Trophoblast cell (in vitro differentiated cells and primary cell): Measurements from ENCODE around the gene ATP9B.

Source experiments
- DNase-seq, 2 donors: peaks; one replicate each; pipeline ENCODE4 v3.0.0-alpha.2; 2016
- H2AFZ ChIP-seq: 2 replicates; pipeline ENCODE4 v1.6.1; 2013; ENCODE audit warnings: low read length, moderate library complexity, mild to moderate bottlenecking; ENCODE audit not compliant: insufficient read depth, poor library complexity
- H2AK5ac ChIP-seq: 2 replicates; pipeline ENCODE4 v1.6.1; 2013; ENCODE audit warnings: mild to moderate bottlenecking, low read length
- H2BK120ac ChIP-seq: 2 replicates; pipeline ENCODE4 v1.6.1; 2013; ENCODE audit warnings: low read length, mild to moderate bottlenecking, moderate library complexity; ENCODE audit not compliant: insufficient read depth, poor library complexity
- H2BK12ac ChIP-seq: 2 replicates; pipeline ENCODE4 v1.6.1; 2013; ENCODE audit warnings: mild to moderate bottlenecking, low read length, moderate library complexity
- H2BK5ac ChIP-seq: 2 replicates; pipeline ENCODE4 v1.6.1; 2013; ENCODE audit warnings: low read length, low read depth, moderate library complexity, mild to moderate bottlenecking; ENCODE audit not compliant: poor library complexity
- H3K14ac ChIP-seq: 2 replicates; pipeline ENCODE4 v1.6.1; 2013; ENCODE audit warnings: mild to moderate bottlenecking, low read length
- H3K18ac ChIP-seq: 2 replicates; pipeline ENCODE4 v1.6.1; 2013; ENCODE audit warnings: mild to moderate bottlenecking, low read length
- H3K23ac ChIP-seq: 2 replicates; pipeline ENCODE4 v1.6.1; 2013; ENCODE audit warnings: low read length
- H3K27ac ChIP-seq: 2 replicates; pipeline ENCODE4 v1.5.1; 2013; ENCODE audit warnings: low read depth, mild to moderate bottlenecking, inconsistent platforms, low read length, moderate library complexity
- H3K27me3 ChIP-seq: 2 replicates; pipeline ENCODE4 v1.6.1; 2013; ENCODE audit warnings: inconsistent platforms, mild to moderate bottlenecking, low read length, moderate library complexity; ENCODE audit not compliant: insufficient read depth
- H3K36me3 ChIP-seq, 2 experiments: 1 replicate in 1 of 2; 2 replicates in 1 of 2; pipeline ENCODE4 v1.6.1; 2013; ENCODE audit warnings: low read length in 2 of 2, mild to moderate bottlenecking in 2 of 2, moderate library complexity in 1 of 2; ENCODE audit not compliant: insufficient read depth in 2 of 2, control insufficient read depth in 1 of 2
- H3K4ac ChIP-seq: 2 replicates; pipeline ENCODE4 v1.6.1; 2013; ENCODE audit warnings: low read depth, mild to moderate bottlenecking, low read length, moderate library complexity
- H3K4me1 ChIP-seq, 2 experiments: 1 replicate in 1 of 2; 2 replicates in 1 of 2; pipeline ENCODE4 v1.6.1; 2013; ENCODE audit warnings: low read length in 2 of 2, mild to moderate bottlenecking in 2 of 2, moderate library complexity in 1 of 2; ENCODE audit not compliant: insufficient read depth in 2 of 2, control insufficient read depth in 1 of 2
- H3K4me2 ChIP-seq: 2 replicates; pipeline ENCODE4 v1.6.1; 2013; ENCODE audit warnings: inconsistent platforms, mild to moderate bottlenecking, low read length, moderate library complexity
- H3K4me3 ChIP-seq: 2 replicates; pipeline ENCODE4 v1.5.1; 2013; ENCODE audit warnings: mild to moderate bottlenecking, low read depth, low read length, inconsistent platforms
- H3K79me1 ChIP-seq: one replicate; pipeline ENCODE4 v1.6.1; 2013; ENCODE audit warnings: low read length
- H3K79me2 ChIP-seq: 2 replicates; pipeline ENCODE4 v1.6.1; 2013; ENCODE audit warnings: low read length, mild to moderate bottlenecking; ENCODE audit not compliant: control insufficient read depth, insufficient read depth, poor library complexity
- H3K9ac ChIP-seq: 2 replicates; pipeline ENCODE4 v1.6.1; 2013; ENCODE audit warnings: mild to moderate bottlenecking, low read length
- H3K9me3 ChIP-seq: 2 replicates; pipeline ENCODE4 v1.6.1; 2013; ENCODE audit warnings: low read depth, mild to moderate bottlenecking, control low read depth, inconsistent platforms, low read length; ENCODE audit not compliant: insufficient read depth
- H4K12ac ChIP-seq: 2 replicates; pipeline ENCODE4 v1.6.1; 2013; ENCODE audit warnings: low read depth, mild to moderate bottlenecking, low read length, moderate library complexity
- H4K8ac ChIP-seq: 2 replicates; pipeline ENCODE4 v1.6.1; 2013; ENCODE audit warnings: low read depth, mild to moderate bottlenecking, low read length, moderate library complexity
- H4K91ac ChIP-seq: one replicate; pipeline ENCODE4 v1.6.1; 2013; ENCODE audit warnings: low read depth, mild to moderate bottlenecking, low read length, moderate library complexity
- WGBS: extraction: QIAGEN DNeasy Blood & Tissue Kit; methylation state at CpG from one replicate; pipeline ENCODE4 v1.1.7; 2013; ENCODE audit warnings: missing lambda C conversion rate; ENCODE audit not compliant: insufficient read length, insufficient coverage; ENCODE audit errors: extremely low coverage; 5-methylcytosine and 5-hydroxymethylcytosine counted together

Gene ATP9B

DNA sequence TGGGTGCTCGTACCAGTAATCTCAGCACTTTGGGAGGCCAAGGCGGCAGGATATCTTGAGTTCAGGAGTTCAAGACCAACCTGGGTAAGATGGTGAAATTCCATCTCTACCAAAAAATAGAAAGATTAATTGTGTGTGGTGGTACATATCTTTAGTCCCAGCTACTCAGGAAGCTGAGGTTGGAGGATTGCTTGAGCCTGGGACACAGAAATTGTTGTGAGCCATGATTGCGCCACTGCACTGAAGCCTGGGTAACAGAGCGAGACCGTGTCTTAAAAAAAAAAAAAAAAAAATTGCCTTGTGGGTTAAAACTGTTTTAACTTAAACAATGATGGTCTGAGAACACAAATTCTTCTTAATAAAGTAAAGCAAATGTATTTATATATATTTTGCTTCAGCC lies 49.6 kb downstream of the ATP9B start:
- Histone ChIP-seq H3K4me1 (peaks cover 0 to 3% of the 10 kb centered on the region in 2 experiments), H4K91ac (no peak overlapping the region), H3K36me3 (no peaks in the 10 kb centered on the region), H4K8ac (no peak overlapping the region), H3K9ac (no peak overlapping the region), H2AK5ac (no peak overlapping the region), H3K79me1 (no peaks in the 10 kb centered on the region), H2BK5ac (no peak overlapping the region), H2BK12ac (no peak overlapping the region), H2BK120ac (no peak overlapping the region), H3K4ac (no peak overlapping the region), H3K14ac (no peak overlapping the region), H3K9me3 (no peaks in the 10 kb centered on the region), H3K27me3 (no peaks in the 10 kb centered on the region), H3K79me2 (no peaks in the 10 kb centered on the region), H3K4me3 (no peak overlapping the region), H3K18ac (no peak overlapping the region), H3K23ac (no peak overlapping the region), H2AFZ (no peak overlapping the region), H3K4me2 (no peak overlapping the region), H3K27ac (no peak overlapping the region), H4K12ac (no peak overlapping the region)
- no CpG with 5 or more reads among the region's 5 CpGs for WGBS
- DNase-seq, result no peak

DNA sequence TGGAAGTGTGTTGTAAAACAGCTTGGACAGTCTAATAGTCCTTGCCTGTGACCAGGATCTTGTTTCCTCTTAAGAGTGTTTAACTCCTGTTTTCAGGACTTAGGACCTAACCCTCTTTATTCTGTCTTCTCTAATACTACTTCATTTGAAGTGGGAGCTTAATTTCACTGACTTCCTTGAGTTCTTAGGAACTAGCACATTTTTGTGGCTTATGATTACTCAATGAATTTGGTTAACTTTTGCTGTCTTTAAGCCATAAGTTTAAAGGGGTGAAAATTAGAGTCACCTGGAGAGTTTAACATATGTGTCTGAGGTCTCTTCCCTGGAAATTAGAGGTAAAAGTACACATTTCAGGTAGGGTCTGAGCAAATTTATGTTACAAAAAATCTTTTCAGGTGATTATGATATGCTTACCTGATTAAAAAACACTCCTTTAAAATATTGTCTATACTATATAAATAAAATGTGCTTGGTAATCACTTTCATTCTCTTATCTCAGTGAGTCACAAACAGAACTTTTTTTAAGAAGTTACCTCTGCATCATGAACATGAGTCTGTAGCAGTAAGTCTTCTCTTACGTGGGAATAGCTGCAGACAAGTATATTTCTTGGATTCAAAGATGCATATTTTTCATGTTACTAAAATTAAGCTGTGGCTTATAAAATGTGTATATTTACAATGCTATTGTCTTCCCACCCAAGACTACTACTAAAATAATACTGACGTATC lies 52.7 kb downstream of the ATP9B start:
- no peak for DNase-seq
- Histone ChIP-seq H3K4me2 (no peak overlapping the region), H2BK12ac (no peak overlapping the region), H3K36me3 (no peaks in the 10 kb centered on the region), H3K27ac (no peak overlapping the region), H3K9me3 (no peaks in the 10 kb centered on the region), H3K27me3 (no peaks in the 10 kb centered on the region), H2BK120ac (no peak overlapping the region), H3K4me3 (no peak overlapping the region), H2AK5ac (no peak overlapping the region), H2AFZ (no peak overlapping the region), H3K18ac (no peak overlapping the region), H3K4ac (no peak overlapping the region), H3K79me2 (no peaks in the 10 kb centered on the region), H4K12ac (no peak overlapping the region), H3K23ac (no peak overlapping the region), H4K8ac (no peak overlapping the region), H3K14ac (no peak overlapping the region), H3K79me1 (no peaks in the 10 kb centered on the region), H3K4me1 (peaks cover 0 to 3% of the 10 kb centered on the region in 2 experiments), H2BK5ac (no peak overlapping the region), H4K91ac (no peak overlapping the region), H3K9ac (no peak overlapping the region)
- WGBS, result no CpG with 5 or more reads among the region's 2 CpGs

DNA sequence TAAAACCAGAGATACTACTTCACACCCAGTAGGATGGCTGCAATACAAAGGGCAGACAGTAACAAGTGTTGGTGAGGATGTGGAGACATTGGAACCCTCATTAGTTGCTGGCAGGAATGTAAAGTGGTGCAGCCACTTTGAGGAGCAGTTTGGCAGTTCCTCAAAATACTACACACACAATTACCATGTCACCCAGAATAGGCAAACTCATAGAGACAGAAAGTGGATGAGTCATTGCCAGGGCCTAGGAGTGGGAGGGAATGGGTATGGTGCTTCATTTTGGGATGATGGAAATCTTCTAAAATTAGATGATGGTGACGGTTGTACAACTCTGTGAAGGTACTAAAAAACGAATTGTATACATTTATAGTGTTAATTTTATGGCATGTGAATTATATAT lies 54.8 kb downstream of the ATP9B start:
- Histone ChIP-seq H3K9ac (no peak overlapping the region), H3K23ac (no peak overlapping the region)

DNA sequence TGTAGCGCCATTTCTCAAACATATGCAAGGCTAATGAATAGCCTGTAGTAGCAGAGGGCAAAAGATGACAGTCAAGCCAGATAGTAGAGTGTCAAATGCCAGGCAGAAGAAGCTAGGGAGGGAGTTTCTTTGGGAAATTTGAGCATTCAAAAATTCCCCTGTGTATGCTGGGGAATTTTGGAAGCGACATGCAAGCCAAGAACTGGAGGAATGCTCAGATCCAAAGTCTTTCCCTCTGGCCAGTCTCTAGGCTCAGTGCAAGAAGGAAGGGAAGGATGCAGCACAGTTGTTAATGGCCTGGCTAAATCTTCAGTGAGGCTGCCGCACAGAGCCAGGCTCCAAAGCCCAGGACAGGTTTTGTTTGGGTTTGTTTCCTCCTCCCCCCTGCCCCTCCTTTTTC lies 59.9 kb downstream of the ATP9B start:
- H3K4me1 ChIP-seq, result no peaks in the 10 kb centered on the region
- H2AFZ ChIP-seq, result no peak overlapping the region
- no peak overlapping the region for H3K27ac ChIP-seq
- H4K91ac ChIP-seq, result no peak overlapping the region
- H3K36me3 ChIP-seq, result peaks cover 0 to 2% of the 10 kb centered on the region in 2 experiments
- H3K79me1 ChIP-seq, result no peaks in the 10 kb centered on the region
- no peak overlapping the region for H3K4me2 ChIP-seq
- H3K9ac ChIP-seq, result peak overlapping the region; percentile 25
- H3K23ac ChIP-seq, result no peak overlapping the region
- no peak for DNase-seq
- H2AK5ac ChIP-seq, result no peak overlapping the region
- H2BK120ac ChIP-seq, result no peak overlapping the region
- no peak overlapping the region for H3K18ac ChIP-seq
- H4K12ac ChIP-seq, result no peak overlapping the region
- H3K27me3 ChIP-seq, result no peaks in the 10 kb centered on the region
- no CpG with 5 or more reads among the region's 3 CpGs for WGBS
- H3K9me3 ChIP-seq, result no peaks in the 10 kb centered on the region
- no peak overlapping the region for H4K8ac ChIP-seq
- H2BK5ac ChIP-seq, result no peak overlapping the region
- H3K4me3 ChIP-seq, result no peak overlapping the region
- H3K79me2 ChIP-seq, result no peaks in the 10 kb centered on the region
- no peak overlapping the region for H2BK12ac ChIP-seq
- no peak overlapping the region for H3K14ac ChIP-seq
- H3K4ac ChIP-seq, result no peak overlapping the region

More for the DNA sequence above, 54.8 kb downstream of the ATP9B start:
- no peak overlapping the region for H2AK5ac ChIP-seq
- DNase-seq, result no peak
- no CpG with 5 or more reads among the region's 2 CpGs for WGBS
- no peak overlapping the region for H3K27ac ChIP-seq
- H3K18ac ChIP-seq, result no peak overlapping the region
- no peak overlapping the region for H3K4me2 ChIP-seq
- no peak overlapping the region for H2AFZ ChIP-seq
- H3K9me3 ChIP-seq, result no peaks in the 10 kb centered on the region
- H4K91ac ChIP-seq, result no peak overlapping the region
- no peak overlapping the region for H3K4ac ChIP-seq
- H3K79me1 ChIP-seq, result no peaks in the 10 kb centered on the region
- H2BK5ac ChIP-seq, result no peak overlapping the region
- no peaks in the 10 kb centered on the region for H3K4me1 ChIP-seq
- H3K14ac ChIP-seq, result no peak overlapping the region
- no peak overlapping the region for H2BK12ac ChIP-seq
- no peaks in the 10 kb centered on the region for H3K79me2 ChIP-seq
- no peak overlapping the region for H2BK120ac ChIP-seq
- no peak overlapping the region for H3K4me3 ChIP-seq
- no peaks in the 10 kb centered on the region for H3K36me3 ChIP-seq
- H3K27me3 ChIP-seq, result no peaks in the 10 kb centered on the region
- no peak overlapping the region for H4K12ac ChIP-seq
- H4K8ac ChIP-seq, result no peak overlapping the region
